Measurements from ENCODE around the gene MFSD2A.

DNA sequence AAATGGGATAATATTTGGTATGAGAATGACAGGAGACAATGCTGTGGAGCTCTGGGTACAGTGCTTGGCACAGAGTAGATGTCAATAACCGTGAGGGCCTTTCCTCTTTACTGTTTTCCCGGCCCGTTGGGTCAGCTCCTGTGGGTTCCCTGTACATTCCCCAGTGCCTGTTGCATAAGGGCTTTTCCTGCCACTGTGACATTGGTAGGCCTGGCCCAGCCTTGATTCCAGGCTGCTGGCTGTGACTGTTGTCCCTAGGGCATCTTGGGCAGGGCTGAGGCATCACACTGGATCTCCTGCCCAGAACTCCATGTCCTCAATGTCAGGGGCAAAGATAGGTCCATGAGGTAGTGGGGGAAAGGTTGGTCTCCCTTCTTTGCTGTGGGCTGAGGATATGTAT is 27.4 kb upstream of the MFSD2A start:
- TF ChIP-seq, protein P1, sequence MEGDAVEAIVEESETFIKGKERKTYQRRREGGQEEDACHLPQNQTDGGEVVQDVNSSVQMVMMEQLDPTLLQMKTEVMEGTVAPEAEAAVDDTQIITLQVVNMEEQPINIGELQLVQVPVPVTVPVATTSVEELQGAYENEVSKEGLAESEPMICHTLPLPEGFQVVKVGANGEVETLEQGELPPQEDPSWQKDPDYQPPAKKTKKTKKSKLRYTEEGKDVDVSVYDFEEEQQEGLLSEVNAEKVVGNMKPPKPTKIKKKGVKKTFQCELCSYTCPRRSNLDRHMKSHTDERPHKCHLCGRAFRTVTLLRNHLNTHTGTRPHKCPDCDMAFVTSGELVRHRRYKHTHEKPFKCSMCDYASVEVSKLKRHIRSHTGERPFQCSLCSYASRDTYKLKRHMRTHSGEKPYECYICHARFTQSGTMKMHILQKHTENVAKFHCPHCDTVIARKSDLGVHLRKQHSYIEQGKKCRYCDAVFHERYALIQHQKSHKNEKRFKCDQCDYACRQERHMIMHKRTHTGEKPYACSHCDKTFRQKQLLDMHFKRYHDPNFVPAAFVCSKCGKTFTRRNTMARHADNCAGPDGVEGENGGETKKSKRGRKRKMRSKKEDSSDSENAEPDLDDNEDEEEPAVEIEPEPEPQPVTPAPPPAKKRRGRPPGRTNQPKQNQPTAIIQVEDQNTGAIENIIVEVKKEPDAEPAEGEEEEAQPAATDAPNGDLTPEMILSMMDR (IDR thresholded peaks at IDR 0.05), result no peak
- no peak for TF ChIP-seq POLR2AphosphoS5 (IDR thresholded peaks at IDR 0.05)
- TF ChIP-seq POLR2A (IDR thresholded peaks at IDR 0.05), result no peak
- no peak for TF ChIP-seq EP300 (IDR thresholded peaks at IDR 0.05; ENCODE audit: low read depth)

Data from transverse colon (tissue), 4 donors.